GM19099 (cell line): ENCODE measurements around the gene BCL11B.

Source experiments
- POLR2A ChIP-seq: IDR thresholded peaks from 3 replicates; pipeline ENCODE4 v1.6.1; 2011; ENCODE audit warnings: low read depth; ENCODE audit not compliant: insufficient read length; ENCODE audit errors: extremely low read depth

Gene BCL11B

DNA sequence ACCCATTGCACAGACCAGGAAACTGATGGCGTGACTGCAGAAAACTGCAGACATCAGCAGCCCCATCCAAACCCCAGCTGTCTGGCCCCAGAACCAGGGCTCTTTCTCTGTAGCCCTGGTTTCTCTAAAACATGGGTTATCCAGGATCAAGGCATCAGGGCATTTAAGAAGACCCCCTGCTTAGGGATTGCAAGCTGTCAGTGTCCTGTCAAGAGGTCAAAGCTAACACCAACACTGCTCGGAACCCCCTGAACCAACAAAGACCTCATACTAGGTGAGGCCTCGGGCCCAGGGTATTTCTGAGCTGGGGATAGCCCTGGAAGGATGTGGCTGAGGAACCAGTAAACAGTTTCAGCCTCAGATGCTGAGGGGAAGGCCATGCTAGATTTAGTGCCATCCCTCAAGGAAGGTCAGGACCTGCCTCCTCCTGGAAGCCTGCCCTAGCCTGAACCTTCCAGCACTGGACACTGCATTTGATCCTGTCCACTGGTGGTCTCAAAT, 39.2 kb downstream of the BCL11B start:
- no peak for TF ChIP-seq POLR2A

GRCh38 chr14:99231850-99232713, 39.9 kb downstream of the BCL11B start:
- no peak for TF ChIP-seq POLR2A

GRCh38 chr14:99231161-99231849, 40.7 kb downstream of the BCL11B start:
- no peak for TF ChIP-seq POLR2A

DNA sequence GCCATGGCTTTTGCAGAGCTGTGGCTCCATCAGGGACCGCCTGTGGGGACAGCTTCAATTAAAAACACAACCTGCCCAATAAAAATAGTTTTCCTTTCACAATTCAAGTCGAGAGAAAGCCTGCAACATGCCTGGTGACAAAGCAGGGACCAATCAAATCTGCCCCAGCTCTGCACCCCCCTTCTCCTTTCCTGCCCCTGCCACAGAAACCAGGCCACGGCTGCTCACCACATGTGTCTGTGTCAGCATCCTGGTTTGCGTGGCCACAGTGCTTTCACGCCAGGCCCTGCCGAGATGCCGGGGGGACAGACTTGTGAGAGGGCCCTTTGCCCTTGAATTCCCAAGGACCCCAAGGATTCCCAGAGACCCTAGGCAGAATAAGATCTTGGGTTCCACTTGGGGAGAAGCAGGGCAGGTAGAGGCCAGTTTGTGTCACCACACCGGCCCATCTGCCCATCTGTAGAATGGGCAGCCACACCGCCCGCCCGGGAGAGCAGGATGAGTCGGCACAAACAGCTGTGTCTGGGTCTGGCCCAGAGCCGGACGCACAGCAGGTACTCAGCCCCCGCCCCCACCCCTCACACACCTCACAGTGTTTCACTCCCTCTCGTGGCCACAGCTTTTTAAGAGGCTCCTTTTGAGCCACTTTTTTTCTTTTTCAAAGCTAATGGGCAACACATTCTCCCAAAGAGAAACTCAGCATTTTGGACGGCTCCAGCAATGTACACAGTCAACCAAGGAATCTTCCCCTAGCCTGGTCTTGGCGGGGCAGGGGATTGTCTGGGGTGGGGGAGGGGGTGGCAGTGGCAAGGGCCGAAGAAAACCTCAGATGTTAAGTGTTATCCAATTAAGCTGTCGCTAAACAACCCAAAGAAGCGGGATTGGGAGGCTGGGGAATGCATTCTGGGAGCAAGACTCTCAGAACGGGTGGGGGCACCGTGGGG, 41.5 kb downstream of the BCL11B start:
- TF ChIP-seq POLR2A, result no peak

- TF ChIP-seq POLR2A, result no peak
These were observed 42.3 kb downstream of the BCL11B start for GRCh38 chr14:99229654-99230207.

GRCh38 chr14:99226687-99227086, 45.3 kb downstream of the BCL11B start:
- TF ChIP-seq POLR2A, result no peak

- no peak for TF ChIP-seq POLR2A
These were observed 46.4 kb downstream of the BCL11B start for GRCh38 chr14:99225436-99226203.

DNA sequence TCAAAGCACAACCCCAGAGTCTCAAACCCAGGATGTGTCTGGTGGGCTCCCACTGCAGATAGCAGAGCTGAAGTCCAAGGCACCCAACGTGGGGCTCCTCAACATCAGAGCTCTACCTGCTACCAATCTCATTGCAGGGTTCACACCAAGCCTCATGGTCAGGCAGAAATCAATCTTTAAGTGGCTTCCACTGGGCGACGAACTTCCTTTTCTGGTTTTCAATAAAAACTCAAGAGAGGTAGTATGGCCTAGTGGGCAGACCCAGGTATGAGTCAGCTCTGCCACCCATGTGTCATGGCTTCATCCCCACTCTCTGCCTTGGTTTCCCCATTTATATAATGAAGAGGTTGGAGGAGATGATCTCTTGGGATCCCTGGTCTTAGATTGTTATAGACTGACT, 47.0 kb downstream of the BCL11B start:
- TF ChIP-seq POLR2A, result no peak

GRCh38 chr14:99224116-99224910, 47.7 kb downstream of the BCL11B start:
- TF ChIP-seq POLR2A, result no peak

- no peak for TF ChIP-seq POLR2A
These were observed 50.6 kb downstream of the BCL11B start for GRCh38 chr14:99221445-99221844.

DNA sequence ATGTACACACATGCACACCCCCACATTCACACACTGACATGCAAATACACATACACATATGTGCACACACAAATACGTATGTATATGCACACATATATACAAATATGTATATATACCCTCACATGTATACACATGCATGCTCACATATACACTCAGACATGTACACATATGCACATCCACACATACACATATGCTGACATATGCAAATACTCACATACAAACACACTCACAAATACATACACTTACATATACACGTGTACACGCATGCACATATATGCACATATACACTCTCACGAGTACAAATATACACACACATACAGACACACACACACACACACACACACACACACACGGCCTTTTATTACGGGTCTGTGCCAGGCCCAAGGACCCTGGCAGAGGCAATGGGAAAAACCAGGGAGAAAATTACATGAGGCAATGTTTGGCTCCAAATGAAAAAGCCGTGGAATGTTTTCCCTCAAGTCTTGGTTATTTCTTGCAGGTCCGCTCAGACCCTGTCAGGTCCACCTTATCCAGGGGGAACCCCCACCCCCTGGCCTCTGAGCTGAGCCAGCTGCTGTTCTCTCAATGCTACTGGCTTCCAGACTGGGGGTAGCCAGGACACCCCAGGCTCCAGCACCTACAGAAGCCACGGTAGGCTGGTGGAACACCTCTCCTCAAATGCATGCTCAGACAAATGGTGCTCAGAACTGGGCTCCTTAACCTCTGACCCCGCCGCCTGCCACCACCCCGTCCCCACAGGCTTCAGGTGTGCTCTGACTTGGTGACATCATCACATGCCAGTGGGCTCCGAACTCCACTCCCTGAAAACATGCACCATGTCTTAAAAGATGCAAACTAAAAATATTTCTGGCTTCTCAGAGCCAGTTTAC, 54.7 kb downstream of the BCL11B start:
- TF ChIP-seq POLR2A, result no peak

- TF ChIP-seq POLR2A, result no peak
These were observed 55.8 kb downstream of the BCL11B start for GRCh38 chr14:99216191-99216590.
